Inferior parietal cortex (tissue), 1 donor: Measurements from ENCODE around the gene TASOR.
"Not testable (repeated sequence)": the region's sequence is repeated elsewhere in the genome, so short reads cannot be mapped to it uniquely, and the experiment has no call there.

Experiments used
- DNase-seq: peaks from one replicate; pipeline ENCODE4 v3.0.0-alpha.2; 2016; ENCODE audit errors: extremely low spot score

TASOR gene, protein sequence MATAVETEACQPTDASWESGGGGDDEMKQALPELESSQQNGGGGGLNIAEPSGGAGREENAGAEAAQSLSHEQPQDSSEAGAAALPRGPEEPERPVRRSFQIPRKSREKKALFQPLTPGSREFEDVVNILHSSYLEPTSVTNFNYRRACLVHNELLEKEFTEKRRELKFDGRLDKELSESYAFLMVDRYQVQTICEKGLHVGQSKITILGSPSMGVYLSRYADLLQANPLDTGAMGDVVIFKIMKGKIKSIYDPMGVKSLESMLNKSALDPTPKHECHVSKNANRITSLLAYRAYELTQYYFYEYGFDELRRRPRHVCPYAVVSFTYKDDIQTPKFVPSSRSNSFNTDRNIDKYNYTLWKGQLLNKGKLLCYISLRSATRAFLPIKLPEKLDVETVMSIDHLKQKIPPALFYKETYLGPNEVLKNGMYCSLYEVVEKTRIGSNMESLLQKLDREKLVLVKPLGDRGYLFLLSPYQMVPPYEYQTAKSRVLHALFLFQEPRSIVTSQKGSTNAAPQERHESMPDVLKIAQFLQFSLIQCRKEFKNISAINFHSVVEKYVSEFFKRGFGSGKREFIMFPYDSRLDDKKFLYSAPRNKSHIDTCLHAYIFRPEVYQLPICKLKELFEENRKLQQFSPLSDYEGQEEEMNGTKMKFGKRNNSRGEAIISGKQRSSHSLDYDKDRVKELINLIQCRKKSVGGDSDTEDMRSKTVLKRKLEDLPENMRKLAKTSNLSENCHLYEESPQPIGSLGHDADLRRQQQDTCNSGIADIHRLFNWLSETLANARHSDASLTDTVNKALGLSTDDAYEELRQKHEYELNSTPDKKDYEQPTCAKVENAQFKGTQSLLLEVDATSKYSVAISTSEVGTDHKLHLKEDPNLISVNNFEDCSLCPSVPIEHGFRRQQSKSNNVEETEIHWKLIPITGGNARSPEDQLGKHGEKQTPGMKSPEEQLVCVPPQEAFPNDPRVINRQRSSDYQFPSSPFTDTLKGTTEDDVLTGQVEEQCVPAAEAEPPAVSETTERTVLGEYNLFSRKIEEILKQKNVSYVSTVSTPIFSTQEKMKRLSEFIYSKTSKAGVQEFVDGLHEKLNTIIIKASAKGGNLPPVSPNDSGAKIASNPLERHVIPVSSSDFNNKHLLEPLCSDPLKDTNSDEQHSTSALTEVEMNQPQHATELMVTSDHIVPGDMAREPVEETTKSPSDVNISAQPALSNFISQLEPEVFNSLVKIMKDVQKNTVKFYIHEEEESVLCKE (N-terminal part only)

DNA sequence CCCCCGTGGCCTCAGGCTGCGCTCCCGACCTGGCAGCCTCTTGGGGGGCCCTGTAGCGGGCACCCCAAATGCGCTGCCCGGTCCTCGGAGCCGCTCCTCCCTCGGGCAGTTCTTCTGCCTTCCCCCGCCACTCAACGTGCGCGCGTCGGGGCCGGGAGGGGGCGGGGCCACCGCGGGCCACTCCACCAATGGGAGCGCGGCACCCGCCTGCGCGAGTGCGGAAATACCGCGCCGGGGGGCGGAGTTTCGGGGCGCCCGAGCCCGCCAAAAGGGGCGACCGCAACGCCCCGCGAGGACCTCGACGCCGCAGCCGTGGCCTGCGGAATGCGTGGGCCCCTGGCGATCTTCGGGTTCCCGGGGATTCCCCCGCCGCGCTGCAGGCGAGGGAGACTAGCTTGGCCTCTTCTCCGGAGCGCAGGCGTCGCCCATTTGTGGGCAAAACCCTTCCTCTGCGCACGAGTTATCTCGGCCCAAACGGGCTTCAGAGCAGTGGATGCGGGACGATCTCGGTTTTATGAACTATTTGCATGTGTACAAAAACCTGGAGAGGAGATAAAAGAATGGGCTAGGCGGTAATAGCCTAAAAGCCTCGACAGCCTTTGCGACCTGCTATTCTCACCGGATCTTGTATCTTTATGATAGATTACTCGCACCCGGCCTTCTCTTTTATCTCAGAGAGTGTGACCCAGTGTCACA, at the start of gene TASOR:
TASOR (minus strand) TSS at position 144 of the 696 bp plus-strand sequence. CDS start 259 bp downstream, outside the sequence.
- DNase-seq = peak; percentile 83

DNA sequence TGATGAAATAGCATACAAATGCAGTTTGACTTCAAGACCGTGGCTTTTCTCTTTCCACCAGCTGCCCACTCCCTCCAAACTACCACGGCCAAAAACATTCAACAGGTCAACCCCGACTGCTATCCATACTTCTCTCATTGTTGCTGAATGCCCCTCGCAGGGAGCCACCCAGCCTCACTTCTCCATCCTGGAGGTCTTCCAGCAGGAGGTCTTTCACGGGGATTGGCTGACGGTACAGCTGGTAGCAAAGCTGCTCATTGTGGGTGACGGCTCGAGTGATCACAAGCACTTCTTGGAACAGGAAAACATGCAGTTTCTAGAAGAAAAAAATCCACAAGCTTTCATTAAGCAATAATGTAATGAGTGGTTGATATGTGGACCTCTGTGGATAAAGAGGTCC, 49.0 kb upstream of the TASOR start:
- DNase-seq = no peak

DNA sequence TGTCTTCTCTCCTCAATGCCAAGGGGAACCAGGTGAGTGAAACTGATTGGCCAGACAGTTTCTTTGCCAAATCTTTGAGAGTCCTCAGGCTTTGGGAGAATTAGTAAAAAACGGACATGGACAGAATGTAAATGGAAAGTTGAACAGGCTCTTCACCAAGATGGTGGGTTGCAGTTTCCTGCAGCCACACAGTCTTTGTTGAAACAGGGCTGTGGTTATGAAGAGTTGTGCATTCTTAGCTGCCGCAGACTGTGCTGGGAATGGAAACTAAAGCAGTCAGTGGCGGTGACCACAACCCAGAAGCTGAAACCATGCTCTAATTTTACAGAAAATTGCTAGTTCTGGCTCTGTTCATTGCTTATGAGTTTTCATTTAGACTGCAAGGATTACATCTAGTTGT, 42.1 kb upstream of the TASOR start:
- DNase-seq = no peak

DNA sequence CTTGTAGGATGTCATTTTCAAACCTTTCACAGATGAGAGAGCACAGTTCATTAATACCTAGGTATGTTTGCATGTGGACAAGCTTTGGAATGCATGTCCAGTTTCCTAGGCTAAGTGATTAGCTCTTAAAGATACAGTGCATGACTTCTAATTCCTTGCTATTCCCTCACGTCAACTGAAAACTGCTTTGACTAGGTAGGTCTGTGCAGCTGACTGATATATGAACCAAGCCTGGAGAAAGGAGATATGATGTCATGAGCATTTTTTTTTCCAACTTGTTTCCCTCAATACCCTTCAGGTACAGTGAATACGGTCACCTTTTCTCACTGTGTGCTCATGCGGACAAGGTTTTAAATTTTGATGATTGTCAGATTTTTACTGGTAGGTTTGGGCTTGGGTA, 41.6 kb upstream of the TASOR start:
- DNase-seq = no peak

DNA sequence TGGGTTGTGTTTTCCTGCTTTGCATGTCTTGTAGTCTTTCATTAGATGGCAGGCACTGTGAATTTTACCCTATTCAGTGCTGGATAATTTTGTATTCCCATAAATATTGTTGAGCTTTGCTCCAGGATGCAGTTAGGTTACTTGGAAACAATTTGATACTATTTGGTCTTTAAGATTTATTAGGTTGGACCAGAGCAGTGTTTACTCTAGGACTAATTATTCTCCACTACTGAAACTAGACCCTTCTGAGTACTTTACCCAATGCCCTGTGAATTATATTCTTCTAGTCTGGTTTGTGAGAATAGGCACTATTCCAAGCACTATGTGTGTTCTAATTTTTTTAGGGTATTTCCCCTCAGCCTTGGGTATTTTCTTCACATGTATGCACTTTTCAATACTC, 37.8 kb upstream of the TASOR start:
- no peak for DNase-seq

DNA sequence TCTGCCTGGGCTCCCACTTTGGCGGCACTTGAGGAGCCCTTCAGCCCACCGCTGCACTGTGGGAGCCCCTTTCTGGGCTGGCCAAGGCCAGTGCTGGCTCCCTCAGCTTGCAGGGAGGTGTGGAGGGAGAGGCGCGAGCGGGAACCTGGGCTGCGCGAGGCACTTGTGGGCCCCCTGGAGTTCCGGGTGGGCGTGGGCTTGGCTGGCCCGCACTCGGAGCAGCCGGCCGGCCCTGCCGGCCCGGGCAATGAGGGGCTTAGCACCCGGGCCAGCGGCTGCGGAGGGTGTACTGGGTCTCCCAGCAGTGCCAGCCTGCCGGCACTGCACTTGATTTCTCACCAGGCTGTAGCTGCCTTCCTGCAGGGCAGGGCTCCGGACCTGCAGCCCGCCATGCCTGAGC, 35.7 kb upstream of the TASOR start:
- DNase-seq = not testable (repeated sequence)

DNA sequence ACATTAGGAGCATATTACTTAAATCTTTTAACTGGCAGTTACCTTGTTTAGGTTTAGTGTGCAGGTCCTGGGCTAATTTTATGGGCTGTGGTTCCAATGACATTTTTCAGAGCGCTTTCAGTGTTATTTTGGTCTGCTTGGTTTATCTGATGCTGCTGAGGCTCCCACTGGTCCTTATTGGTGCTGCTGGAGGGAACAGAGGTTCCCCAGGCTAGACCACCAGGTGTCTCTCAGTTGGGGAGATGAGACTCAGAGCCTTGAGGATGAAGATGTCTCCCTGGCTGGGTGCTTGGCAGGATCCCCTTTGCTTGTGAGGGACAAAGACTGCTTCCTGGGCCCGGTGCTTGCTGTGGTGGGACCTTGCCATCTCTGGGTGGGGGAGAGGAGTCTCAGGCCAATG, 28.3 kb upstream of the TASOR start:
- DNase-seq = no peak

DNA sequence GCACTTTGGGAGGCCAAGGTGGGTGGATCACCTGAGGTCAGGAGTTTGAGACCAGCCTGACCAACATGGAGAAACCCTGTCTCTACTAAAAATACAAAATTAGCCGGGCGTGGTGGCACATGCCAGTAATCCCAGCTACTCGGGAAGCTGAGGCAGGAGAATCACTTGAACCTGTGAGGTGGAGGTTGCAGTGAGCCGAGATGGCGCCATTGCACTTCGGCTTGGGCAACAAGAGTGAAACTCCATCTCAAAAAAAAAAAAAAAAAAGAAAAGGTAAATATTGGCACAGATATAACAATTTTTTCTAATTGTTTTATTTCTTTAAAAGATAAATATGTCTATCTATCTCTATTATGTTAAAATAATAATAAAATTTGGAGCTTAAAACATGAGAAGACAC, 24.3 kb upstream of the TASOR start:
- not testable (repeated sequence) for DNase-seq

DNA sequence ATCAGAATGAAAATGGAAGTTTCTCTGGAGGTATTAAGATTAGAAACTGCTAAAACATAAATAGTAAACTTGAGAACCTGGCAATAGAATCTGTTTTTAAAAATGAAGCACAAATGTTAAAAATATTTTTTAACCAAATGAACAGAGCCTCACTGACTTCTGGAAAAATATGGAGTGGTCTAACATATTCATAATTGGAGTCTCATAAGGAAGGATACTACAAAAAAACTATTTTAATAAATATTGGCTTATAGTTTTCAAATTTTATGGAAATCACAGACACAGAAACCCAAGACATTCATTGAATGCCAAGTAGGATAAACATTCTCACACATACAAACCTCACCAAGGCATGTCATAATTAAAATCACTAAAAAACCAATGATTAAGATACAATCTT, 23.6 kb upstream of the TASOR start:
- DNase-seq = no peak

DNA sequence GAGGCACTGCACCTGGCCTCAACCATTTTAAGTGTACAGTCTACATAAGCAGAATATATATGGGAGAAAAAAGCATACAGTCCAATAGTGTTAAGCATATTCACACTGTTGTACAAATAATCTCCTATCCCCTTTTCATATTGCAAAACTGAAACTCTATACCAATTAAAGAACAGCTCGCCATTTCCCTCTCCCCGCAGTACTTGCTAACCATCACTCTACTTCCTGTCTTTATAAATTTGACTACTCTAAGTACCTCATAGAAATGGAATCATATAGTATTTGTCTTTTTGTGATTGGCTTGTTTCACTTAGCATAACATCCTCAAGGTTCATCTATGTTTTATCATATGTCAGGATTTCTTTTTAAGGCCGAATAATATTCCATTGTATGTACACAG, 21.6 kb upstream of the TASOR start:
- no peak for DNase-seq

DNA sequence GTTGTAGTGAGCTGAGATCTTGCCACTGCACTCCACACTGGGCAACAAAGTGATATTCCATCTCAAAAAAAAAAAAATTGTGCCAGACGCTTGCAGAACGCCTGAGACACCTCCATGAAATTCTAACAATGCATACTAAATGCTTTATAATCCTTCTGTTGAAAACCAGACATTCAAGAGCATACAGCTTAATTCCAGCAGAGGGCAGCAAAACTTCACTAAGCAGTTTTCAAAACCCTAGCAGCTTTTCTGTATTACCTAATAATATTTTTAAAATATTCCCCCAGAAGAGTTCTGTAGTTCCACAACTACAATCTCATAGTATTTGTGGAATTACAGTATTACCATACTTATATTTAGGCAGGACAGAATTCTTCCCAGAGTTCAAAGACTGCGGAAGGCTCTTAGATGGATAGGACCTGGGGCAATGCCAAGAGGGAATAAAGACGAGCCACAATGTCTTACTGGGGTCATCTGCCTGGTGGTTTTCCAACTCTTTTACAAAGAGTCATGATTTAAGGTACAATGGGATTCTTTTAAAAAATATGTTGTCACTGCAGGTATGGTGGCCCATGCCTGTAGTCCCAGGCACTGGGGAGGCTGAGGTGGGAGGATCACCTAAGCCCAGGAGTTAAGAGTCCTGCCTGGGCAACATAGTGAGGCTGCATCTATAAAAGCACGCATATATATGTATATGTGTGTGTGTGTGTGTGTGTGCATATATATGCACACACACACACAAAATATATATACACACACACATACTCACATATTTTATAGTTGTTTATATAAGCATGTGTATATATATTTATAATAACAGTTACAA, 19.6 kb upstream of the TASOR start:
- DNase-seq = peak; percentile 91

DNA sequence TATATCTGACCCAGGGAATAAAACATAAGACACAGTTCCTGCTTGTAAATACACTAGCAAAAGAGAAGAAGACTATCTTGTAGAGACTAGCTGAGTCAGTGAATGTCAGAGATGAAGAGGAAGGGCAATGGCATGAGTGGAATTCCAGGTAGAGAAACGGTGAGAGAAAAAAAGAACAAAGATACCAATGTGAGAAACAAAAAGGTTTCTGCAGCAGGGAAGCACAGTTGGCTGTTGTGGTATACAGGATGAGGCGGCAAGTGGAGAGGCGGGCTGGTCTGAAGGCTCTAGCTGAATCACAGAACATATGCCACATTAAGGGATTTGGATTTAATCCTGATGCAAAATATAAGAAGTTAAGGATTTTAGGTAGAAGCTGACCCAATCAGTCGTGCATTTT, 17.1 kb upstream of the TASOR start:
- no peak for DNase-seq

DNA sequence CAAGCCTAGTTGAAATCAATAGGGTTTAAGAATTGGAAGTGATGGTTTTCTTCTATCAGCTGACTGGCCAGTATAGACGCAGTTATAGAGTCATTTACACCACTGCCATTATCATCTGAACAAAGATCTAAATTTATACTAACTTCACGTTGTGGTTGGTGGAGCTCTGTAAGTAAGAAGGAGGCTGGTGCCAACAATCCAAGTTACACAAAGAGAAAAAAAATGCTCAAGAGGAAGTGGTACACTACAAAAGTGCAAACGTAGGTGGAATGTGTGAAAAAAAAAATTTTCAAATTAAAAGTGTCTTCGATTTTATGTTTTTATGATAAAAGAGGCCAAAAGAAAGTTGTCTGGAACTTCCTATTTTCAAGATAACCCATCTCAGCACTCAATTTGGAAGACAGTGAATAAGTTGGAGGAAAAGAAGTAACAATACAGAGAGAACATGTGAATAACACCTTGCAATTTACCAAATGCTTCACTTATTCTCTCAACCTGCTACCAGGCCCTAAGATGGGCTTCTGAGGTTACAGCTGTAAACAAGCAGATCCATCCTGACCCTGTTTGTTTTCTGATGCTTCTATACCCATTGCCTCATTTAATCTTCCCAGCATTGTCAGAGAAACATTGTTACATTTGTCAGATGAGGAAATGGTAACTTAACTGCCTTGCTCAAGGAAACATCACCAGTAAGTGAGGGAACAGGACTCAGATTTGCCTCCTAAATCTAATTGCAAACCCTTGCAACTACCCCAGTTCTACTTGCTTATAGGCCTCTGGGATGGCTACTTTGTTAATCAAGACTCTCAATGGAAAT, 12.0 kb upstream of the TASOR start:
- peak; percentile 47 for DNase-seq

DNA sequence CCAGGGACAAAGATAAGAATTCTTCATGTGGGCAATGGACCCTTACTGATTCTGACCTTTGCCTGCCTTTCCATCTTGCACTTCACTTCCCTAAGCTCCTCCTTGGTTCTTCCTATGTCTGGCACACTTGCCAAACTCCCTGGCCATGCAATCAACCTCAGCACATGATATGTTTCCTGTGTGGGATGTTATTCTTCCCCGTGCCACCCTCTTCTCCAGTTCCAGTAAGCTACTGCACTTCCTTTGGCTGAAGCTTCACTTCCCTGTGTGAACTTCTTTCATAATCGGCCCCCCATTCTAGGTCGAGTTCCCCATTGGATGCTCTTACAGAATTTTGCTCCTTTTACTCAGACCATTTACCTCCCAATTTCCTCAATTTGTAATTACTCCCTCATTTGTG, 10.7 kb upstream of the TASOR start:
- no peak for DNase-seq

DNA sequence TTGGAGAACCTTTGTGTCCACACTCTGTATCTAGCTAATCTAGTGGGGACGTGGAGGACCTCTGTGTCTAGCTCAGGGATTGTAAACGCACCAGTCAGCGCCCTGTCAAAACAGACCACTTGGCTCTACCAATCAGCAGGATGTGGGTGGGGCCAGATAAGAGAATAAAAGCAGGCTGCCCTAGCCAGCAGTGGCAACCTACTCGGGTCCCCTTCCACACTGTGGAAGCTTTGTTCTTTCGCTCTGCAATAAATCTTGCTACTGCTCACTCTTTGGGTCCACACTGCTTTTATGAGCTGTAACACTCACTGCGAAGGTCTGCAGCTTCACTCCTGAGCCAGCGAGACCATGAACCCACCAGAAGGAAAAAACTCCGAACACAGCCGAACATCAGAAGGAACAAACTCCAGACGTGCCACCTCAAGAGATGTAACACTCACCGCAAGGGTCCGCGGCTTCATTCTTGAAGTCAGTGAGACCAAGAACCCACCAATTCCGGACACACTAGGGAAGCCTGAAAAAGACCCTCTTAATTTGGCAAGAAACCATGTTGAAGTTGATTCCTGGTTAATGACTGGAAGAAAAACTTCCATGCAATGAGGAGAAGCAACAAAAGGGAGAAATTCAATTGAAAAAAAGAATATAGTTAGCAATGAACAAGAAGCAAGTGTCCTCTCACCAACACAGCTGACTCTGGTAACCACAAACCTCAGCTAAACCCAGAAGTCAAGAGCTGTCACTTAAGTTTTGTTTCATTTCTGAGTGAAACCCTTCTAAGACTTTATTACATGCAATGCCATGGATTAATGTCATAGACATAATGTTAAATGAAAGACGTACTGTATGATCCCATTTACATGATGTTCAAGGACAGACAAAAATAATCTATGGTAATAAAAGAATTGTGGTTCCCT, 9.7 kb upstream of the TASOR start:
- DNase-seq = not testable (repeated sequence)

DNA sequence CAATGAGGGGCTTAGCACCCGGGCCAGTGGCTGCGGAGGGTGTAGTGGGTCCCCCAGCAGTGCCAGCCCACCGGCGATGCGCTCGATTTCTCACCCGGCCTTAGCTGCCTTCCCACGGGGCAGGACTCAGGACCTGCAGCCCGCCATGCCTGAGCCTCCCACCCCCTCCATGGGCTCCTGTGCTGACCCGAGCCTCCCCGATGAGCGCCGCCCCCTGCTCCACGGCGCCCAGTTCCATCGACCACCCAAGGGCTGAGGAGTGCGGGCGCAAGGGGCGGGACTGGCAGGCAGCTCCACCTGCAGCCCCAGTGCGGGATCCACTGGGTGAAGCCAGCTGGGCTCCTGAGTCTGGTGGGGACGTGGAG, 8.9 kb upstream of the TASOR start:
- DNase-seq = not testable (repeated sequence)

DNA sequence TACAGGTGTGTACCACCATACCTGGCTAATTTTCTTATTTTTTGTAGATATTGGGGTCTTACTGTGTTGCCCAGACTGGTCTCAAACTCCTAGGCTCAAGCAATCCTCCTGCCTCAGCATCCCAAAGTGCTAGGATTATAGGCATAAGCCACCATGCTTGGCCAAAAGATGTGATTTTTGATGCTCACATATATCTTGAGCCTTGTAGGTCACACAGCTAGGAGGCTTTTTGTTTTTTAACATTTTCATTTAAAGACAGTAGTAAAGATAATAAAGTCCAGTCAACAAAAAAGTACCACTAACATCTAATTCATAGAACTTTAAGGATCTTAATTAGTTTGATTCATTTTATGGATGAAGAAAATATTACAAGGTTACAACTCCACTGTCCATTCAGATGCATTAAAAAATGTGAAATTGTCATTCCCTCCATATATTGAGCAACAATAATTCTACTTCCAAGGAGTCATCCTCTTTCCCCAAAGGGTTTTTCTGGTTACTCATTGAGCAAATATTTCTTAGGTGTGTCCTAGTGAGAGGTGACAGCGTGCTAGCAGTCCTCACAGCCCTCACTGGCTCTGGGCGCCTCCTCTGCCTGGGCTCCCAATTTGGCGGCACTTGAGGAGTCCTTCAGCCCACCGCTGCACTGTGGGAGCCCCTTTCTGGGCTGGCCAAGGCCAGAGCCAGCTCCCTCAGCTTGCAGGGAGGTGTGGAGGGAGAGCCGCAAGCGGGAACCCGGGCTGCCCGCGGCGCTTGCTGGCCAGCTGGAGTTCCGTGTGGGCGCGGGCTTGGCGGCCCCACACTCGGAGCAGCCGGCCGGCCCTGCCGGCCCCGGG, 8.3 kb upstream of the TASOR start:
- DNase-seq = no peak

DNA sequence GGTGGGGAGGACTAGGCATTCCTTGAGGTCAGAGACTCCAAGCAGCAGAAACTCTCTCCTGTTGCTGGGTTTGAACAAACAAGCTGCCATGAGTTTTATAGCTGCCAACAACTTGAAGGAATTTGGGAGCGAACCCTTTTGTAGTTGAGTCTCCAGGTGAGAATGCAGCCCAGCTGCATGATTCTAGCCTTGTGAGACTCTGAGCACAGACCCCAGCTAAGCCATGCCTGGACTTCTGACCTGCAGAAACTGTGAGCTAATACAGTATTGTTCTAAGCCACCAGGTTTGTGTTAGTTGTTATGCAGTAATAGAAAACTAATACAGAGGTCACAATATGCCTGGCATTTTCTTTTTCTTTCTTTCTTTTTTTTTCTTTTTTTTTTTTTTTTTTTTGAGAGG, 6.2 kb upstream of the TASOR start:
- DNase-seq = no peak
